GM19397 (cell line): ENCODE data around the gene SPTLC1.
"Not testable (repeated sequence)": the region's sequence is repeated elsewhere in the genome, so short reads cannot be mapped to it uniquely, and the experiment has no call there.

Experiments
- ATAC-seq: cut with Tn5 transposase; IDR thresholded peaks from one replicate; pipeline ENCODE4 v1.9.1; 2021; ENCODE audit warnings: mild to moderate bottlenecking, moderate library complexity; ENCODE audit not compliant: unreplicated experiment

The SPTLC1 gene

DNA sequence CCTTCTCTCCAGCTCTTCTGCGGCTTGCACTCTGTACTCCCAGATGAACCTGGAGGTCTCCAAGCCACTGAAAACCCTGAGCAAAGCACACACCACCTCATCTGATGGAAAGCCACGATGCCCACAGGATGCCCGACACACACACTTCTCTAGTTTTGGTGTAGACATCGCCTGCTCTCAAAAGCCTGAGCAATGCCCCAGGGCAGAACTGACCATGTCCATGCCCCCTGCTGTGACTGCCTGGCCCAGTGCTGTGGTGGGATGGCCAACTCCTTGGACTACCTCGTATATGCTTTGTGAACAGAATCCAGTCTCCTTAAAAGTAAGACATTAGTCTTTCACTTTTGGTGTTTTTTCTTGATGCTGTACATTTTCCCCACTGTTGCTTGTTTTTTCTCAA is 81.2 kb downstream of the SPTLC1 start:
- no peak for ATAC-seq

DNA sequence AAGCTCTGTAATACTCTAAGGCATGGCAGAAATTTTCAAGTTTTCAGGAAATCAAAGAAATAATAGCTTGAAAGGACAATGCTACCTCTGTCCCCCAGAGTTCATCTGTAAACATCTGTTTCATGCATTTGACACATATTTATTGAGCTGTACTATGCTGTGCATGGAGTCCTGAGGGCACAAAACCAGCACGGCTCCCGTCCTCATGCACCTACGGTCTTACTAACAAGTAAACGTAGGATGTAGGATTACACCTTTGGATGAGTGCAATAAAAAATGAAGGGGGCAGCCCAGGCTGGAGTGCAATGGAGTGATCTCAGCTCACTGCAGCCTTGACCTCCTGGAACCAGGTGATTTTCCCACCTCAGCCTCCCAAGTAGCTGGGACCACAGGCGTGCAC is 81.9 kb downstream of the SPTLC1 start:
- ATAC-seq, result no peak

DNA sequence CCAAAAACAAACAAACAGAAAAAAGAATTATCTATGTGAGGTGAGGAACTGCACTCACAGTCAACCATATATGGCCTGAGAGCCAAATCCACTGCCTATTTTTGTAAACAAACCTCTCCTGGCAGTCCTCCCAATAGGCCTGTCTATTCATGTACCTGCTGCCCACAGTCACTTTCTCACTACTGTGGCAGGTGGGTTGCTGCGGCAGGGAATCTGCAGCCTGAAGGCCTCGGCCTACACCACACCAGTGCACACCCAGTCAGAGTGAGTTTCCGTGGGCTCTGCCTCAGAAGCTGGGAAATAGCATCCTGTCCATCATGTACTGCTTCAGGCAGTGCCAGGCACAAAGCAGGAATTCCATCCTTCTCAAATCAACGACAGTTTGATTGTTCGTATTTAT is 82.3 kb downstream of the SPTLC1 start:
- no peak for ATAC-seq

GRCh38 chr9:92030367-92030766 is 84.8 kb downstream of the SPTLC1 start:
- no peak for ATAC-seq

DNA sequence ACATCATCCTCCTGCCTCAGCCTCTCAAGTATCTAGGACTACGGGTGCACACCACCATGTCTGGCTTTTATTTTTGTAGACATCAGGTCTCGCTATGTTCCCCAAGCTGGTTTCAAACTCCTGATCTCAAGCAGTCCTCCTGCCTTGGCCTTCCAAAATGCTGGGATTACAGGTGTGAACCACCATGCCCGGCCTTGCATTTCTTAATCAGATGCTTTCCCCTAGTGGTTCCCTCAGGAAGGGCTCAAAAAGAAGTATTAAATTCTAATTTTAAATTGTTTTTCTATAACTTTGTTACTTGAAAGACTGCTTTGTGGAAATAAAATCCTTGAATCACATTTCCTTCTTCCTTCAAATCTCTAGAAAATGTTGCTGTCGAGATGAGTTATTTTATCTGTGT is 85.7 kb downstream of the SPTLC1 start:
- ATAC-seq, result no peak

GRCh38 chr9:92026206-92027002 is 88.8 kb downstream of the SPTLC1 start:
- ATAC-seq, result no peak

- ATAC-seq, result not testable (repeated sequence)
Observed at GRCh38 chr9:92021785-92022541, 93.2 kb downstream of the SPTLC1 start.

- no peak for ATAC-seq
Observed at GRCh38 chr9:92019658-92020057, 95.6 kb downstream of the SPTLC1 start.

- no peak for ATAC-seq
Observed at GRCh38 chr9:92010705-92011536, 104.3 kb downstream of the SPTLC1 start.

DNA sequence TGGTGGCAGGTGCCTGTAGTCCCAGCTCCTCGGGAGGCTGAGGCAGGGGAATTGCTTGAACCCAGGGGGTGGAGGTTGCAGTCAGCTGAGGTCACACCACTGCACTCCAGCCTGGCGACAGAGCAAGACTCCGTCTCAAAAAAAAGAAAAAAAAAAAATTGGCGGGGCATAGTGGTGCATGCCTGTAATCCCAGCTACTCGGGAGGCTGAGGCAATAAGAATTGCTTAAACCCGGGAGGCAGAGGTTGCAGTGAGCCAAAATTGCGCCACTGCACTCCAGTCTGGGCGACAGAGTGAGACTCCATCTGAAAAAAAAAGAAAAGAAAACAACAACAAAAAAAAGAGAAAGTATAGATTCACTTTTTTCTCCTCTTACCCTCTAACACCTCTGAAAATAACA is 105.0 kb downstream of the SPTLC1 start:
- ATAC-seq, result not testable (repeated sequence)

GRCh38 chr9:92008041-92008440 is 107.2 kb downstream of the SPTLC1 start:
- no peak for ATAC-seq

- no peak for ATAC-seq
Observed at GRCh38 chr9:92004045-92004392, 111.2 kb downstream of the SPTLC1 start.

DNA sequence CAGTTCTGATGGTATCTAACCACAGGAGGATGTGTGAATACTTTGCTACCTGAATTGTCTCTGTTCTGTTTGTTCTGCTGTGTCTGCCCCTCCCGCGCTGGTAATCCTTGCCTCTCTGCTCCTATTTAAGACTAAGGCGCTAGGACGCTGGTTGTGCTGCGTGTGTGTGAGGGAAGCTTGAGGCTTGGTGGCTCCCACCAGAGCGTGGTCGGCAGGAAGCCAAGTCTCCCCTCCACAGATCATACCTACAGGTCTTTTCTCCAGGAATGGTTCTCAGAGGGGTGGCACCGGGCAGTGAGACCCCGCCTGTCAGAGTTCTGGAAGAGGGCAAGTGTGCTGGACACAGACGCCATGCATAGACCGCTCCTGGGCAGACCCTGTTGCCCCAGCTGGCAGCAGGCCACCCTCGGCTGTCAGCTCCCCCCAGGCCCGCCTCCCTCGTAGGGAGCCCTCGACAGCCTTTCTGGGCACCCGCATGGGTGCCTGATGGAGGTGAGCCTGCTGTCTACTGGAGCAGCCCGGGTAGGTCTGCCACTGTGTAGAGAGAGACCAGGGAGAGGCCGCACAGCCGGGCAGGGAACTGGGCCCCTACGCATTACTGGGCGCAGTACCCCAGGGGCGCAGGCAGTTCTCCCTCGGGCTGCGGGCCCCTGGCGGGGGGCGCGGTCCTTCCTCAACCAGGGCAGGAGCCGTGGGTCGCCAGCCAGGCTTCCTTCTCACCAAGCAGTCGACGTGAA is 111.7 kb downstream of the SPTLC1 start:
- ATAC-seq, result no peak

DNA sequence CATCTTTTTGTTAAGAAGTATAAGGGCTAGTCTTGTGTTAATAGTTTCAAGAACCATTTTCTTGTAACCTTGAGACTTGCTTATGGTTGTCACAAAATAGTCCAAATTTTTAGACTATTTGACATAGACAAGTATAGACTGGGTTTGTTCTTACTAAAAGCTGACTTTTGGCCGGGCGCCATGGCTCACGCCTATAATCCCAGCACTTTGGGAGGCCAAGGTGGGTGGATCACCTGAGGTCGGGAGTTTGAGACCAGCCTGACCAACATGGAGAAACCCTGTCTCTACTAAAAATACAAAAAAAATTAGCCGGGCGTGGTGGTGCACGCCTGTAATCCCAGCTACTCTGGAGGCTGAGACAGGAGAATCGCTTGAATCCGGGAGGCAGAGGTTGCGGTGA is 113.3 kb downstream of the SPTLC1 start:
- not testable (repeated sequence) for ATAC-seq

GRCh38 chr9:92001244-92001643 is 114.0 kb downstream of the SPTLC1 start:
- no peak for ATAC-seq

- no peak for ATAC-seq
Observed at GRCh38 chr9:91995000-91995655, 120.1 kb downstream of the SPTLC1 start.

DNA sequence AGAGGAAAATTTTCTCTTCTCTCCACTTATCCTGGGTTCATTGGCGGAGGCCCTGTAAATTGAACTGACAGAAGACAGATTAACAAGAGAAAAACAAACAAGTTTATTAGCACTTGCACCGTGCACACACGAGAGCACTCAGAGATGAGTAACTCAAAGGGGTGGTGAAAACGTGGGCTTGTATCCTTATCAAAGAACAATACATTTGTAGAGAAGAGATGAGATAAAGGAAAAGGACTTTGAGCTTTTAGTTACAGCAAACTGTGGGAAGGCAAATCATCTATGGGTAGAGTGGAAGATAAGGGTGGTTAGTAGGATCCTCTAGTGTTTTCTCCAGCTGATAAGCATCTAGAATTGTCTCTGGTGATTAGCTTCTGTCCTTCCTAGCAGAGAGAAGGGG is 120.8 kb downstream of the SPTLC1 start:
- ATAC-seq, result no peak

DNA sequence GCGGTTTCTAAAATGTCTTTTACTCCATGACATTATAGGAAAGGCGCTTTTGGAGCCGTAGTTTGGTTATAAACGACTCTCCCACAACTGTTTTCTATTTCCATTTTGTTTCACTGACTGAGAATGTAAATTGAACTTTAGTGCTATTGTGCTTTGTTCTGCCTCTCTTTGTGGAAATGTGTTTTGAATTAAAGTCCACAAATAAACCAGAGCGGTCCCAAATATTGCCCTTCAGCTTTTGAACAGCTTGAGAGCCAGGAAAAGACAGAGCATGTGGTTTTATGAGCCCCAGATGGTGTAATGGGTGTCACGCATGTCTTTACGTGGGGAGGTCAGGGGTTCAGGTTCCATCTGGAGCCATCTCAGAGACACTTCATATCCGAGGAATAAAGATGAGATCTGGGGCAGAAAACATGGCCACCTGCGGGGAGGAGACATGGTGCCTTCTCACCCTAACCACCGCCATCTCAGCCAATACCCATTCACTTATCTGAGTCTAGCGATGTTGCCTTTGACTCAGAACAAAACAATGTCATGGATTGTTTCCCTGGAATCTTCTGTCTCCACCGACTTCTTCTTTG is 122.7 kb downstream of the SPTLC1 start:
- ATAC-seq, result no peak

DNA sequence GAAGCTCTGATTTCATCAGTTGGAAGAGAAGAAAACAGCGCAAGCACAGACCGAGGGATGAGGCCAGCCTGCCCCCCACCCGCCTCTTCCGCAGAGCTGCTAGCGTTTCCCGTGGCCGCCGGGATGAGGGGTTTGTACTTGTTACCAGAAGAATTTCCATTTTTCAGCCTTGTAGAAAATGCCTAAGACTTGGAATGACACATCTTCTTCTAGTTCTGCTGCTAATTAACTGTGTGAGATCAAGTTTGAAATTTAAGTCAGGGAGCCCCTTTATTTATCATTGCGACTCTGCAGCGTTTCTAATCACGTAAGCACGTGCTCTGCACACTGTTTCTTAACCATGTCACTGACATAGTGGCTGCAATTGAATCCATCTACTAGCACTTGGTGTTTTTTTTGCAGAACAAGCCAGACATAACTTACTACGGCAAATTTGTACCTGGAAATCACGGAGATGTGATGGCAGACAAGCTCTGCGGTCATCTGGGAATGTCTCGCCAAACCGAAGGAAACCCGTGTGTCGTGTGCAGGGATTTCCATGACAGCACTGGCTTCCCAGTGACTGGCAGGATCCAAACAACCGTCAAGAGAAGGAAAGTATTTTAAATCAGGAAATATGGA is 123.4 kb downstream of the SPTLC1 start:
- no peak for ATAC-seq

DNA sequence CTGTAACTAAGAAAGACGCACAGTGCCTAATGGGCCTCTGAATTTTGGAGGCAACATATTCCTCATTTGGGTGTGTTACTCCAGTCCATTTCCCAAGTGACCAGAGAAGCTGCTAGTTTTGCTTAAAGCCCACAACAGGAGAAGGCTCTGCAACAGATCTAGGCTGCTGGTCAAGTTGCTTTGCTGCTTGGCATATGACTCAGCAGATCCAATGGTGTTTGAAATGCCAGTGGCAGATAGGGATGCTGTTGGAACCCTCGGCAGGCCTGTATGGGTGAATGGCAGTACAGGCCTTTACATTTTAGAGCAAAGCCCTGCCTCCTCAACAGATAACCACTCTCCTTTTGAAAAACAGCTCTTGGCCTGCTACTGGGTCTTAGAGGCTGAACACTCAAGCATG is 129.0 kb downstream of the SPTLC1 start:
- ATAC-seq, result no peak
